NOMO-1 treated with DMSO at 0.1 percent for 48 hours (cell line): Measurements from ENCODE around the gene IRAK2.

Experiments used
- DNase-seq: peaks from one replicate; lab custom pipeline; 2025; ENCODE audit not compliant: unreplicated experiment; lab: John Stamatoyannopoulos, UW

IRAK2 gene

DNA sequence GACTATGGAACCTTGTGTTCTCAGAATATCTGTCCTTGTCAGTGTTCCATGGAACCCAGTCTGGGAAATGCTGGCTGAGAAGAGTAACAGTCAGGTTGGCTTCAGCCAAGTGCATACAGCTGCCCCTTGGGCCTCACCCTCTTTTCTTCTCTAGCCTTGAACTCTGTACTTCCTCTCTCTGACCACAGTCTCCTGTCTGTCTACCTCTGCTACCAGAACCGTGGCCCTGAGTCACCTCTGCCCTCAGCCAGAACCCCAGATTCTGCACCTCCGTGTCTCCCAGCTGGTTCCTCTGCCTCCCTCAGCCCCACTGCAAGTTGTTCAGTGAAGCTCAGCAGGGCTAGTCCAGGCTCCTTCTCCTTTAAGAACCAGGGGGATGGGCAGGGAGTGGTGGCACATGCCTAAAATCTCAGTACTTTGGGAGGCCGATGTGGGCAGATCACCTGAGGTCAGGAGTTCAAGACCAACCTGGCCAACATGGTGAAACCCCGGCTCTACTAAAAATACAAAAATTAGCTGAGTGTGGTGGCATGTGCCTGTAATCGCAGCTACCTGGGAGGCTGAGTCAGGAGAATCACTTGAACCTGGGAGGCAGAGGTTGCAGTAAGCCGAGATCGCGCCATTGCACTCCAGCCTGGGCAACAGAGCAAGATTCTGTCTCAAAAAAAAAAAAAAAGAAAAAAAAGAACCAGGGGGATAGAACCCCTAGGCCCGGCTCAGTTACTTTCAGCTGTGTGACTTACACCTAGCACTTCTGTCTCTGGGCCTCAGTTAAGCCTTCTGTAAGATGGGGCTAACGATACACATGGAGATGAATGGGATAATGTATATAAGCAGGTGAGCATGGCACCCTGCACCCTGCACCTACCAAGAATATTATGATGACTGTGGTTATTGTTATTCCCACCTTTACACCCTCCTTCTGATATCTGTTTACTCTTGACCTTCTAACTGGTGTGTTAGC is 59.2 kb downstream of the IRAK2 start:
- DNase-seq = peak; percentile 78

- peak; percentile 79 for DNase-seq
Measured at GRCh38 chr3:10224794-10225665, 60.3 kb downstream of the IRAK2 start.

GRCh38 chr3:10226293-10226692 is 61.6 kb downstream of the IRAK2 start:
- DNase-seq = no peak

DNA sequence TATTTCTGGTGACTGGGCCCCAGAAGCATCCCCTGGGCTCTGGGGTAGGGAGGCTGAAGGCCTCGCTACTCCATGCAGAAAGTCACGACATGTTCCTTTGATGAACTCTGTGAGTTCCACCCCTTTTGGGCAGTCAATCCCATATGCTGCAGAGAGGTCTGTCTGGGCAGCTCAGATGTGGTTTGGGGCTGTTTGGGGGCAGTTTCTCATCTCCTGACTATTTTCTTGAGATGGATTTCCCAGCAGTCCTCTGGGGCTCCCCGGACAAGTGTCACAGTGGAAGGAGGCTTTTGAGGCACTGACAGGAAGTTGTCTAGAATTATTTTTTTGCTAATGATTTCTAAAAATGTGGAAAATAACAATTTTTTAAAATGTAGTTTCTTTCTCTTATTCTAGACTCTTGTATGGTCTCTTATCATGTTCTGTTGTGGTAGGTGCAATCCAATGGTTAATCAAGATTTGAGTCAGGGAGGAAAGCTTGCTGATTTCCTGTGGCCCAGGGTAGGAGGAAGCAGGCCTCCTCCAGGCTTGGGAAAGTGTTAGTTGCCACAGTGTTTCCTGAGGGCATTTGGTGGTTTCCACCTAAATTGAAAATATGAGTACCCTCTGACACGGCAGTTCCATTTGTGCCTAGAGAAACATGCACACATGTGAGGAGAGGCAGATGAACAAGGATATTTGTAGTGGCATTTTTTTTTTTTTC is 63.7 kb downstream of the IRAK2 start:
- no peak for DNase-seq

GRCh38 chr3:10229576-10229975 is 64.9 kb downstream of the IRAK2 start:
- no peak for DNase-seq

GRCh38 chr3:10232137-10232536 is 67.4 kb downstream of the IRAK2 start:
- peak; percentile 66 for DNase-seq

- DNase-seq = no peak
Measured at GRCh38 chr3:10233988-10234387, 69.3 kb downstream of the IRAK2 start.

- DNase-seq = no peak
Measured at GRCh38 chr3:10234526-10235230, 70.0 kb downstream of the IRAK2 start.

GRCh38 chr3:10235551-10235950 is 70.8 kb downstream of the IRAK2 start:
- no peak for DNase-seq

DNA sequence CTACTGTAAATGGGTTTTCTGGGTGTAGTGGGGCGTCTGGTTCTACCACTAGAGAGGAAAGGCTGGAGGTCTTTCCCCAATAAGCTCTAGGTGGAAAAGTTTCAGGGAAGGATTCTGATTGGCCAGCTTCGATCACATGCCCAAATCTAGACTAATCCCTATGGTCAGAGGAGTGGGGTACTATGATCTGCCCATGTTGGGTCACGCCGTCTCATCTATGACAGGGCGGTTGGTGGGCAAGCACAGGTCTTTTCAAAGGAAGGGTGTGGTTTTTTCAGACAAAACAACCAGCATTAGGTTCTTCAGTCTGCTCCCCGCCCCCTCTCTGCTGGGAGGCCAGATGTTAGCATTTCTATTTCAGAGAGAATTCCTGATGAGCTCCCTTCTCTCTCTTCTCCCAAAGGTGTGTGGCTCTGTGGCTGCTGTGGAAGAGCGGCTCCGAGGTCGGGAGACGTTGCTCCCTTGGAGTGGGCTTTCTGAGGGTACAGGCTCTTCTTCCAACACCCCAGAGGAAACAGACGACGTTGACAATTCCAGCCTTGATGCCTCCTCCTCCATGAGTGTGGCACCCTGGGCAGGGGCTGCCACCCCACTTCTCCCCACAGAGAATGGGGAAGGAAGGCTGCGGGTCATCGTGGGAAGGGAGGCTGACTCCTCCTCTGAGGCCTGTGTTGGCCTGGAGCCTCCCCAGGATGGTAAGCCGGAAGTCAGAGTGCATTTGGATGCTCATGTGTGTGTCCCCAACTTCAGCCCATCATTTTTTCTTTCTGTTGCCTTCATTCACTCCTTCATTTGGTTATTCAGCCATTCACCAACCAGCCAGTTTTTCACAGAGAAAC is 73.8 kb downstream of the IRAK2 start:
- DNase-seq = no peak

GRCh38 chr3:10240799-10241198 is 76.1 kb downstream of the IRAK2 start:
- no peak for DNase-seq

DNA sequence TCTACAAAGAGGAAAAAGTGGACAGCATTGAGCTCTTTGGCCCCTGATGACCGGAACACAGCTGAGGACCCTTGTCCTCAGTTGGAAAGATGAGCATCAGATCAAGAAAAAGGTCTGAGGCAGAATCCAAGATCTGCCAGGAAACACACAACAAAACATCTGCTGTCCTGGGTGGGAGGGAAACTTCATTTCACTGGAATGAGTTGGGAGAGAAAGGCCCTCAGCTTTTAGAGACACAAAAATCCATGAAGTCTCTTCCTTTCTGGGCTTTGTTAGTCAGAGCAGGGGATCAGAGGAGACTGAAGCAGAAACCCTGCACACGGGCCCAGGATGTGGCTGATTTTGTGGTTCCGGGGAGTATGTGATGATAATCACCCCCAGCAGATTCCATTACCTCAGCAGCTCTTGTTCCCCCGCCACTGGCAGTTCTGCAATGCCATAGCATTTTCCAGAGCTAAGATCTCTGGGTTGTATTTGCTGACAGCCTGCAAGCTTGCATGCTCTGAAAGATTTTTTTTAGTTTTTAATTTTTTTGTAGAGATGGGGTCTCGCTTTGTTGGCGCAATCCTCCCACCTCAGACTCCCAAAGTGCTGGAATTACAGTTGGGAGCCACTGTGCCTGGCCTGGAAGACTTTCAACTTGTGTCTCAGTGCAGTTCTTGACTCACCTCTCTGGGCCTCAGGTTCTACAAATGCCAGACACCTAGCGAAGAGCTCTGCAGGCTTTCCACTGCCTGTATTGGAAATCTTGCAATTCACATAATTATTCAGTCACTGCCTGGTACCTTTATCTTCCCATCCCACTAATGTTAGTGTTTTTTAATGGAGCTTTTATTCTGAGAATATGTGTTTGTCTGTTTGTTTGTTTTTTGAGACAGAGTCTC is 77.7 kb downstream of the IRAK2 start:
- DNase-seq = no peak

GRCh38 chr3:10244009-10244408 is 79.3 kb downstream of the IRAK2 start:
- DNase-seq = no peak

- no peak for DNase-seq
Measured at GRCh38 chr3:10245081-10245712, 80.5 kb downstream of the IRAK2 start.

- DNase-seq = no peak
Measured at GRCh38 chr3:10247679-10248183, 83.0 kb downstream of the IRAK2 start.

DNA sequence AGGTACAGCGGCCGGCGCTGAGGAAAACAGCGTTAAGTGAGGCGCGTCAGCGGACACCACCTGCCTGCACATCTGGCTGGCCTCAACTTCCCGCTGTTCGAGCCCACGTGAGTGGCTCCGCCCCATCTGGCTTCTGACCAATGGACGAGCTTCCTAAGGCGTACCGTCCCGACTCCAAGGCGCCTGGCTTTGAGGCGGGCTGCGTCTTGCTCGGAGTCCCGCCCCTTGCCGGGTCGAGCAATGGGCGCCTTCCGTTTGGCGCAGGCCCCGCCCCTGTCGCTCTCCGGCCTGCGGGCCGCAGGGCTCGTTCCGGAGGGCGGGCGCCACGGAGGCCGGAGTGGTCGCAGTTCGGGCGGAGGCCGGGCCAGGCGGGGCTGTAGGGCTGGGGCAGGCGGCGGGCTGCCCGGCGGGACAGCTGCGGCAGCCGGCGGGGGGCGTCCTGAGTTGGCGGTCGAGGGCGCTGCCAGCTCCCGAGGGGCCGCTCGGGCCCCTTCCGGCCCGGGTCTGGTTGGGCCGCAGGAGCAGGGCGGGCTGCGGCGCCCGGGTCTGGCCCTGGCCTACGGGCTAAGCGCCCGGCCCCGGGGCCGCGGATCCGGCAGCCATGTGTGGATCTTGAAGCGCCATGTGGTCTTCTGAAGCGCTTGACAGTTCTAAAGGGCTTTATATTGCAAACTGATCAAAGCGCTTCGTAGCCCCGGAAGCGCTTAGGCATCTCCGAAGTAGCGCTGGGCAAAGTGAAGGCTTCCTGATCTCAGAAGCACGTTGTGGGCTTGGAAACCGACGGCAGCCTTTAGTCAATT is 83.7 kb downstream of the IRAK2 start, which contains the start of gene TATDN2:
Gene TATDN2 (plus strand): TSS at position 276 of the 800 bp plus-strand sequence. CDS start 742 bp downstream, outside the sequence.
- peak; percentile 96 for DNase-seq
